CD14-positive monocyte (primary cell): ENCODE measurements around the gene AKT1. TPM values are rescaled to one million over a fixed set of nuclear protein-coding genes. Genes with fewer than 3 reads are reported as not detected.

ENCODE experiments used
- DNase-seq, 3 donors: peaks; one replicate each; pipeline ENCODE4 v3.0.0-alpha.2; 2011 to 2022
- H2AFZ ChIP-seq: 2 replicates; pipeline ENCODE4 v1.6.0; 2012; ENCODE audit warnings: mild to moderate bottlenecking, low read depth, low read length, inconsistent platforms; ENCODE audit not compliant: insufficient read depth, poor library complexity, severe bottlenecking
- H3K27ac ChIP-seq, 2 donors: 1 replicate in 1 of 2; 2 replicates in 1 of 2; pipeline ENCODE4 v1.5.1; 2012 to 2013; ENCODE audit warnings: low read length in 2 of 2, control low read depth in 1 of 2, inconsistent platforms in 1 of 2, low read depth in 1 of 2, mild to moderate bottlenecking in 1 of 2
- H3K27me3 ChIP-seq, 2 donors: one replicate each; pipeline versions ENCODE4 v1.6.0 to v1.6.1; 2011 to 2013; ENCODE audit warnings: low read length in 2 of 2; ENCODE audit not compliant: control insufficient read depth in 2 of 2, insufficient read depth in 2 of 2
- H3K36me3 ChIP-seq, 2 donors: replicated peaks in 1 of 2; 1 replicate in 1 of 2; 2 replicates in 1 of 2; pipeline versions ENCODE4 v1.5.1 to v1.6.1; 2012 to 2013; ENCODE audit warnings: low read length in 2 of 2, control low read depth in 1 of 2, inconsistent platforms in 1 of 2, mild to moderate bottlenecking in 1 of 2; ENCODE audit not compliant: insufficient read depth in 2 of 2, control insufficient read depth in 1 of 2
- H3K4me1 ChIP-seq, 2 donors: 1 replicate in 1 of 2; 2 replicates in 1 of 2; pipeline versions ENCODE4 v1.5.1 to v1.6.1; 2012 to 2013; ENCODE audit warnings: low read length in 2 of 2, control low read depth in 1 of 2, inconsistent platforms in 1 of 2, mild to moderate bottlenecking in 1 of 2, moderate library complexity in 1 of 2; ENCODE audit not compliant: insufficient read depth in 2 of 2, control insufficient read depth in 1 of 2
- H3K4me2 ChIP-seq: replicated peaks from 2 replicates; pipeline ENCODE3; 2012; ENCODE audit warnings: low read length, moderate library complexity, mild to moderate bottlenecking; ENCODE audit not compliant: poor library complexity, severe bottlenecking; ENCODE audit errors: extremely low read depth
- H3K4me3 ChIP-seq, 3 experiments: fragments of 200-600 bp in 1 of 3; sonication (generic) in 1 of 3; replicated peaks in 1 of 3; 1 replicate in 2 of 3; 2 replicates in 1 of 3; pipeline ENCODE4 v1.5.1; 2011 to 2013; ENCODE audit warnings: low read length in 3 of 3, mild to moderate bottlenecking in 3 of 3, control low read depth in 2 of 3, low read depth in 2 of 3, inconsistent platforms in 1 of 3, moderate library complexity in 1 of 3
- H3K79me2 ChIP-seq: 2 replicates; pipeline ENCODE4 v1.6.0; 2012; ENCODE audit warnings: mild to moderate bottlenecking, control low read depth, inconsistent platforms, low read length, moderate library complexity; ENCODE audit not compliant: insufficient read depth
- H3K9ac ChIP-seq: 2 replicates; pipeline ENCODE4 v1.6.0; 2017; ENCODE audit warnings: low read length, mild to moderate bottlenecking; ENCODE audit not compliant: insufficient read depth, poor library complexity, severe bottlenecking
- H3K9me3 ChIP-seq, 2 donors: replicated peaks in 1 of 2; 1 replicate in 1 of 2; 2 replicates in 1 of 2; pipeline versions ENCODE4 v1.5.1 to v1.6.1; 2012 to 2013; ENCODE audit warnings: low read length in 2 of 2, control low read depth in 1 of 2; ENCODE audit not compliant: control insufficient read depth in 1 of 2, insufficient read depth in 1 of 2
- H4K20me1 ChIP-seq: 2 replicates; pipeline ENCODE4 v1.6.0; 2012; ENCODE audit warnings: mild to moderate bottlenecking, low read length, control low read depth, moderate library complexity; ENCODE audit not compliant: insufficient read depth
- H3K27ac Mint-ChIP-seq, 7 donors: one replicate each; pipeline ENCODE4 v1.8.0; 2020; ENCODE audit warnings: mild to moderate bottlenecking in 7 of 7, mixed read lengths in 7 of 7, moderate library complexity in 6 of 7, inconsistent platforms in 2 of 7
- H3K27me3 Mint-ChIP-seq, 3 donors: one replicate each; pipeline ENCODE4 v1.8.0; 2021 to 2022; ENCODE audit warnings: low read depth in 3 of 3, mild to moderate bottlenecking in 3 of 3, mixed read lengths in 3 of 3, moderate library complexity in 3 of 3, inconsistent platforms in 1 of 3
- H3K36me3 Mint-ChIP-seq, 2 donors: one replicate each; pipeline ENCODE4 v1.8.0; 2020; ENCODE audit warnings: mixed read lengths in 2 of 2, inconsistent platforms in 1 of 2, mild to moderate bottlenecking in 1 of 2
- H3K4me1 Mint-ChIP-seq: one replicate; pipeline ENCODE4 v1.8.0; 2020; ENCODE audit warnings: mild to moderate bottlenecking, mixed read lengths
- H3K4me3 Mint-ChIP-seq, 2 donors: one replicate each; pipeline ENCODE4 v1.8.0; 2020; ENCODE audit warnings: mild to moderate bottlenecking in 2 of 2, mixed read lengths in 2 of 2, moderate library complexity in 1 of 2
- H3K9me3 Mint-ChIP-seq, 7 donors: one replicate each; pipeline ENCODE4 v1.8.0; 2020 to 2022; ENCODE audit warnings: mixed read lengths in 7 of 7, mild to moderate bottlenecking in 6 of 7, moderate library complexity in 6 of 7, inconsistent platforms in 2 of 7
- WGBS: methylation state at CpG from one replicate; pipeline ENCODE4 v1.1.5; 2013; ENCODE audit warnings: missing lambda C conversion rate; ENCODE audit not compliant: insufficient coverage; 5-methylcytosine and 5-hydroxymethylcytosine counted together
- intact Hi-C, 2 donors: fragments of 100-400 bp; cut with micrococcal nuclease; formaldehyde crosslinking; loops; one replicate each; pipeline versions ENCODE4 v1.15.0 to v1.15.1; 2023
- polyA plus RNA-seq, 3 donors: library from polyadenylated mRNA; depleted of rRNA in 1 of 3; unstranded in 2 of 3; stranded (reverse) in 1 of 3; fragments of 300-500 nt in 2 of 3; fragments of >200 nt in 1 of 3; fragmentation: Illumina TruSeq in 2 of 3; gene quantifications; 1 replicate in 2 of 3; 2 replicates in 1 of 3; pipeline ENCODE4 v1.2.3, GENCODE V29; 2012 to 2021
- TF ChIP-seq, protein P1 (sequence below): fragments of 200-600 bp; IDR thresholded peaks from one replicate; pipeline ENCODE4 v1.8.0; 2022; ENCODE audit warnings: antibody characterized with exemption, mild to moderate bottlenecking

AKT1 gene
- polyA plus RNA-seq, 3 donors = 7.2 to 180 (median 26.4) TPM

GRCh38 chr14:104728631-104729030, 66.9 kb downstream of the AKT1 start:
- H3K9me3 ChIP-seq = no peaks in the 10 kb centered on the region
- Mint-ChIP-seq H3K36me3 (no peaks in the 10 kb centered on the region), H3K27ac (no peak overlapping the region), H3K9me3 (no peaks in the 10 kb centered on the region), H3K27me3 (peaks cover 3 to 21% (median 9%) of the 10 kb centered on the region in 3 donors), H3K4me3 (no peak overlapping the region), H3K4me1 (peaks cover 6% of the 10 kb centered on the region)
- H3K4me1 ChIP-seq = peaks cover 8 to 12% of the 10 kb centered on the region in 2 donors
- TF ChIP-seq, protein P1, sequence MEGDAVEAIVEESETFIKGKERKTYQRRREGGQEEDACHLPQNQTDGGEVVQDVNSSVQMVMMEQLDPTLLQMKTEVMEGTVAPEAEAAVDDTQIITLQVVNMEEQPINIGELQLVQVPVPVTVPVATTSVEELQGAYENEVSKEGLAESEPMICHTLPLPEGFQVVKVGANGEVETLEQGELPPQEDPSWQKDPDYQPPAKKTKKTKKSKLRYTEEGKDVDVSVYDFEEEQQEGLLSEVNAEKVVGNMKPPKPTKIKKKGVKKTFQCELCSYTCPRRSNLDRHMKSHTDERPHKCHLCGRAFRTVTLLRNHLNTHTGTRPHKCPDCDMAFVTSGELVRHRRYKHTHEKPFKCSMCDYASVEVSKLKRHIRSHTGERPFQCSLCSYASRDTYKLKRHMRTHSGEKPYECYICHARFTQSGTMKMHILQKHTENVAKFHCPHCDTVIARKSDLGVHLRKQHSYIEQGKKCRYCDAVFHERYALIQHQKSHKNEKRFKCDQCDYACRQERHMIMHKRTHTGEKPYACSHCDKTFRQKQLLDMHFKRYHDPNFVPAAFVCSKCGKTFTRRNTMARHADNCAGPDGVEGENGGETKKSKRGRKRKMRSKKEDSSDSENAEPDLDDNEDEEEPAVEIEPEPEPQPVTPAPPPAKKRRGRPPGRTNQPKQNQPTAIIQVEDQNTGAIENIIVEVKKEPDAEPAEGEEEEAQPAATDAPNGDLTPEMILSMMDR = no peak
- H3K79me2 ChIP-seq = no peaks in the 10 kb centered on the region
- H3K4me2 ChIP-seq = no peak overlapping the region
- no peak overlapping the region for H3K9ac ChIP-seq
- 96% methylated on average over 17 of the region's 17 CpGs for WGBS
- no peak overlapping the region for H3K4me3 ChIP-seq
- no peak overlapping the region for H3K27ac ChIP-seq
- DNase-seq = no peak
- no peak overlapping the region for H2AFZ ChIP-seq
- no peaks in the 10 kb centered on the region for H4K20me1 ChIP-seq
- peaks cover 0 to 8% of the 10 kb centered on the region in 2 donors for H3K27me3 ChIP-seq
- intact Hi-C loops = no loop called here
- H3K36me3 ChIP-seq = no peaks in the 10 kb centered on the region

GRCh38 chr14:104726600-104727451, 68.7 kb downstream of the AKT1 start:
- 80% methylated on average over 20 of the region's 21 CpGs for WGBS
- no peaks in the 10 kb centered on the region for H3K36me3 Mint-ChIP-seq
- Histone ChIP-seq H3K9ac (no peak overlapping the region), H2AFZ (no peak overlapping the region), H4K20me1 (no peaks in the 10 kb centered on the region), H3K27me3 (peaks cover 0 to 8% of the 10 kb centered on the region in 2 donors), H3K27ac (no peak overlapping the region), H3K79me2 (no peaks in the 10 kb centered on the region), H3K4me3 (no peak overlapping the region), H3K36me3 (no peaks in the 10 kb centered on the region), H3K9me3 (no peaks in the 10 kb centered on the region), H3K4me2 (no peak overlapping the region), H3K4me1 (peaks cover 14 to 23% of the 10 kb centered on the region in 2 donors)
- H3K4me1 Mint-ChIP-seq = peaks cover 8% of the 10 kb centered on the region
- TF ChIP-seq, protein P1 = no peak
- DNase-seq = no peak
- H3K4me3 Mint-ChIP-seq = no peak overlapping the region
- H3K9me3 Mint-ChIP-seq = no peaks in the 10 kb centered on the region
- peaks cover 3 to 23% (median 9%) of the 10 kb centered on the region in 3 donors for H3K27me3 Mint-ChIP-seq
- peak overlapping the region in 1 of 7 donors; percentile 15 for H3K27ac Mint-ChIP-seq
- intact Hi-C loops = no loop called here
